Muscle layer of colon (tissue), 2 donors: Measurements from ENCODE around the gene CNTFR.

Experiments
- H3K27ac ChIP-seq: one replicate; pipeline ENCODE4 v1.7.0; 2013; ENCODE audit warnings: low read depth, mild to moderate bottlenecking, low read length, moderate library complexity
- H3K27me3 ChIP-seq, 2 donors: one replicate each; pipeline ENCODE4 v1.7.0; 2013; ENCODE audit warnings: low read length in 2 of 2, mild to moderate bottlenecking in 2 of 2; ENCODE audit not compliant: insufficient read depth in 2 of 2, control insufficient read depth in 1 of 2
- H3K36me3 ChIP-seq: one replicate; pipeline ENCODE4 v1.7.0; 2013; ENCODE audit warnings: mild to moderate bottlenecking, low read length; ENCODE audit not compliant: insufficient read depth
- H3K4me1 ChIP-seq: one replicate; pipeline ENCODE4 v1.7.0; 2013; ENCODE audit warnings: mild to moderate bottlenecking, low read length; ENCODE audit not compliant: insufficient read depth
- H3K4me3 ChIP-seq, 2 donors: one replicate each; pipeline ENCODE4 v1.7.0; 2013; ENCODE audit warnings: low read length in 2 of 2, low read depth in 1 of 2, mild to moderate bottlenecking in 1 of 2, moderate library complexity in 1 of 2
- H3K9ac ChIP-seq: one replicate; pipeline ENCODE4 v1.7.0; 2013; ENCODE audit warnings: low read length
- H3K9me3 ChIP-seq: one replicate; pipeline ENCODE4 v1.7.0; 2013; ENCODE audit warnings: mild to moderate bottlenecking, low read length
- donor health status: abdominal sarcoma.
- donor health status: Adenocarcinoma of cecum.

Gene CNTFR

DNA sequence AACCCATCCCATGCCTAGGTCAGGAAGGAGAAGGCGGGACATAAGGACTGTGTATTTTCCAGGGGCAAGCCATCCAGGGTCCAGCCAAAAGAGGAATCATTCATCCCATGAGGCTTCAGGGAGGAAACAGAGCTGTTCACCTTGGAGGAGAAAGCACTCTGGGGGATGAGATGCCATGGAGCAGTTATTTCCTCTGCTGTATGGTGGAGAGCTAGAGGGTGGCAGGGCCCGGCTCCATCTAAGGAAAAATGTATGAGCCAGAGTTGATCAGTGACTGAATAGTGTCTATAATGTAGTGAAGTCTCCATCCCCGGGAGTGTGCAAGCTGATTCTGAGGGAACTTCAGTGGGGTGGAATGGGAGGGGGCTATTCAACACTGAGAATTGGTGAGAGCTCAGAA, 74.7 kb downstream of the CNTFR start:
- H3K36me3 ChIP-seq = no peaks in the 10 kb centered on the region
- H3K9ac ChIP-seq = no peak overlapping the region
- no peaks in the 10 kb centered on the region for H3K4me1 ChIP-seq
- no peak overlapping the region for H3K27ac ChIP-seq
- H3K9me3 ChIP-seq = no peaks in the 10 kb centered on the region
- H3K27me3 ChIP-seq = no peaks in the 10 kb centered on the region
- no peak overlapping the region for H3K4me3 ChIP-seq

DNA sequence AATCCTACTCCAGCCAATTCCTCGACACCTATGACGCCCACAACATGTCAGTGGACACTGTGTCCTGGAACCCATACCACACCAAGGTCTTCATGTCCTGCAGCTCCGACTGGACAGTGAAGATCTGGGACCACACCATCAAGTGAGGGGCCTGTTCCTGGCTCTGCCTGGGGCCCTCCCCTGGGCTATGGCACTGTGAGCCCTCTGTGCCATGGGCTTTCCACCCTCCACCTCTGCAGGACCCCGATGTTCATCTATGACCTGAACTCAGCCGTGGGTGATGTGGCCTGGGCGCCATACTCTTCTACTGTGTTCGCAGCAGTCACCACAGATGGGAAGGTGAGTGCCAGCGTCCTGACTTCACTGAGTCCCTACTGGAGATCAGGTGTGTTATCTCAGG, 75.1 kb downstream of the CNTFR start:
- no peak overlapping the region for H3K27ac ChIP-seq
- H3K36me3 ChIP-seq = no peaks in the 10 kb centered on the region
- H3K9ac ChIP-seq = no peak overlapping the region
- no peaks in the 10 kb centered on the region for H3K9me3 ChIP-seq
- no peaks in the 10 kb centered on the region for H3K27me3 ChIP-seq
- H3K4me3 ChIP-seq = no peak overlapping the region
- no peaks in the 10 kb centered on the region for H3K4me1 ChIP-seq

DNA sequence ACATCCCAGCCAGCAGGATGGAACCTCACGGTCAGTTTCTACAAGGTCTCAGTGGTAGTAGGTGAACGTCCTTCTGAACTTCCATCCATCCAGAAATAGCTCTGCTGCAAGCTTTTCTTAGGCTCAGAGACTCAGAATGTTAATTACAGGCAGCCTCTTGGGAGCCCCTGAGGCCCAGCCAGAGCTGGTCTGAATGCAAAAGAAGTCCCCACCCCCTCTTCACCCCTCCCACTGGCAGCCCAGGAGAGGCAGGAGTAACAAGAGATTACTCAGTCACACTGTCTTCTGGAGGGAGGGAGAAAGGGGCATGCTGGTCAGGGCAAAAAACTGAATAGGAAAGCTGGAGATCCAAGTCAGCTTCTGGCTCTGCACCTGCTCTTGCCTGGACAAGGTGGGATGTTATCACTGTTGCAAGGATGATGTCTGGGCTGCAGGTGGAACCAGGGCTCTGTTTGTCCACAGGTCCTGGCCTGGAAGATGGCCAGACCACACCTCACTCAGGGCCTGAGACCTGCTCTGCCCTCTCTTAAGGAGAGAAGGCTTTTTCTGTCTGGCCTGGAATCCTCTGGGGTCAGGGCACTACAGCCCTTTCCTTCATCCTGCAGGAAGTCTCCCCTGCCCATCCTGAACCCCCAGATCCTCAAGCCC, 75.8 kb downstream of the CNTFR start:
- Histone ChIP-seq H3K36me3 (no peaks in the 10 kb centered on the region), H3K4me1 (no peaks in the 10 kb centered on the region), H3K9me3 (no peaks in the 10 kb centered on the region), H3K27me3 (no peaks in the 10 kb centered on the region), H3K9ac (no peak overlapping the region), H3K27ac (no peak overlapping the region), H3K4me3 (no peak overlapping the region)

DNA sequence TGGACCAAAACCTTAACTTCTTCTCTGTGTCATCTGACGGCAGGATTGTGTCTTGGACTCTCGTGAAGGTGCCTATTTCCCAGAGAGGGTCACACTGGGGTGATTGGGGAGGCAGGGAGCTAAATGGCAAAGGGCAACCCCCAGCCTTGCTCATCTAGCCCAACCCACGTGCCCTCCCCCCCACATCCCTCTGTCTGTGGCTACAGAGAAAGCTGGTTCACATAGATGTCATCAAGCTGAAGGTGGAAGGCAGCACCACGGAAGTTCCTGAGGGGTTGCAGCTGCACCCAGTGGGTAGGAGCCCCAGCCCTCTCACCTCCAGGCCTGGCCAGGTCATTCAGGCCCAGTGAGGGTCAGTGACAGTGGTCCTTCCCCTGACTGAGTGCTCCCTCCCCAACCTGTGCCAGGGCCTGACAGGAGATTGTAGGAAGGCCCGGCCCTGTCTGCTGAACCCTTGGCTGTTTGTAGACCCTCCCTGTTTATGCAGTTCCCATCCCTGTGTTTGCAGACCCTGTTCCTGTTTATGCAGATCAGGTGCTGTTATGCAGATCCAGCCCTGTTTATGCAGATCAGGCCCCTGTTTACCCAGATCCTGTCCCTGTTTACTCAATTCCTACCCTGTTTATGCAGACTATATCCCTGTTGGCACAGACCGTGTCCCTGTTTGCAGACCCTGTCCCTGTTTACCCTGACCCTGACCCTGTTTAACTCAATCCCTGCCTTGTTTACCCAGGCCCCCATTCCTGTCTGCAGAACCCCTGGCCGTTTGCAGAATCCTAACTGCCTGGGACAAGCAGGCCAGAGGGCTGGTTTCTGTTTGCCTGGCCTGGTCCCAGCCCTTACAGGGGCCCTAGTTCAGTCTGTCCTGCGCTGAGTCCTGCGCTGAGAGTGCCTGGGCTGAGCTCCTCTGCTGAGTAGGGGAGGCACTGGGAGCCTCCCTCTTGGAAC, 77.1 kb downstream of the CNTFR start:
- Histone ChIP-seq H3K4me1 (no peaks in the 10 kb centered on the region), H3K9me3 (no peaks in the 10 kb centered on the region), H3K27ac (no peak overlapping the region), H3K27me3 (no peaks in the 10 kb centered on the region), H3K4me3 (no peak overlapping the region), H3K36me3 (no peaks in the 10 kb centered on the region), H3K9ac (no peak overlapping the region)

DNA sequence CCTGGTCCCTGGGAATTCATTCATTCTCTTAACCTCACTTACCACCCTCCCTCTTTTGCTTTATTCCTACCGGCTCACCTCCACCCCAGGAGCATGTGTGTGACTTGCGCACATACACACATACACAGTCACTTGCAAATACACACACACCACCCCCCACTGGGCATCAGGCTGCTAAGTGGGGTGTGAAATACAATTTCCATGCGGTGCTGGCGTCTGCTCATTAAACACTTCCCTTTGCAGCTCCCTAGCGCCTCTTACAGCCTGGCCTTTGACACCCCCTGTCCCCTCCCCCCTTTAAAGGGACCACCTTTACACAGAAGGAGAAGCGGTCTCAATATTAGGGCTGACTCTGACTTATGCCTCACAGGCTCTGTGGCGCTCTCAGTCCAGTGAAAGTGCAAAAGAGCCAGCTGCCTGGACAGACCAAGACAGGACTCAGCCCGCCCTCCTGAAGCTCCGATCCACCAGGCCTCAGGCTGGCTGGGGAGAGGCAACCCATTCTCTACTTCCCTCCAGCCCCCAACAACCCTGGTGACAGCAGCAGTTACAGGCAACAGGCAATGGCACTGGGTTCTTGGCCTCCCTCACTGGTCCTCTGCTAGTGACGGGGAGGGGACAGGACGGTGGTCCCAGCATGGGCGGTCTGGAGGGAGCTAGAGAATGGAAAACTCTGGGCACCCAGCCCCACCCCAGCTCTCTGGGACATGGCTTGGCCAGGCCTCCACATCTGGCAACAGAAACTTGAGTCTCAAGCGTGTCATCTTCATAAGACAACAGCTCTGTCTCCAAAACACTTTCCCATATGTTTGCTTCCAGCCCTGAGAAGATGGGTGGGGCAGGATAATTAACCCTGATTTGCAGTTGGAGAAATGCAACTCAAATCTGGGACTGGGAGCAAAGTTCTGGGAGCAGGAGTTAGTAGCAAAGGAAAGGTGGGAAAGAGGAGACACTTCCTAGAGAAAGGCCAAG, 78.7 kb downstream of the CNTFR start:
- H3K4me1 ChIP-seq = no peaks in the 10 kb centered on the region

DNA sequence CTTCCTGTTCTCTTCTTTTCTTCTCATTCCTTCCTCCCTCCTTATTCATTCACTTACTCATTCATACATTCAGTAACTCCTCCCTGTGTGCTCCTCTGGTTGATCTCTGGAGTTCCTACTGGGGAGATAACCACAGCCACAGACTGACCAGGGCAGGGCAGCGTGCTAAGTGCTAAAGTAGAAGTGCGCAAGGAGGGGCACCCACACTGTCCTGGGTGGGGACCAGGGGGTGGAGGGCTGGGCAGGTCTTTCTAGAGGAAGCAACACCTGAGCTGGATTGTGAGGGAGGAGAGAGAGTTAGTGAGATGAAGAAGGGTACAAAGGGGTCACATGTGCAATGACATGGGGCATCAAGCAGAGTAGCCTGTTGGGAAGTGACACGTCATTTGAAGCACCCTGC, 80.6 kb downstream of the CNTFR start:
- Histone ChIP-seq H3K9ac (no peak overlapping the region), H3K4me1 (no peaks in the 10 kb centered on the region), H3K27ac (no peak overlapping the region), H3K9me3 (no peaks in the 10 kb centered on the region), H3K27me3 (no peaks in the 10 kb centered on the region), H3K4me3 (no peak overlapping the region), H3K36me3 (no peaks in the 10 kb centered on the region)

More for the DNA sequence above, 78.7 kb downstream of the CNTFR start:
- Histone ChIP-seq H3K27ac (no peak overlapping the region), H3K36me3 (no peaks in the 10 kb centered on the region), H3K4me3 (no peak overlapping the region), H3K9ac (no peak overlapping the region), H3K27me3 (no peaks in the 10 kb centered on the region), H3K9me3 (no peaks in the 10 kb centered on the region)

DNA sequence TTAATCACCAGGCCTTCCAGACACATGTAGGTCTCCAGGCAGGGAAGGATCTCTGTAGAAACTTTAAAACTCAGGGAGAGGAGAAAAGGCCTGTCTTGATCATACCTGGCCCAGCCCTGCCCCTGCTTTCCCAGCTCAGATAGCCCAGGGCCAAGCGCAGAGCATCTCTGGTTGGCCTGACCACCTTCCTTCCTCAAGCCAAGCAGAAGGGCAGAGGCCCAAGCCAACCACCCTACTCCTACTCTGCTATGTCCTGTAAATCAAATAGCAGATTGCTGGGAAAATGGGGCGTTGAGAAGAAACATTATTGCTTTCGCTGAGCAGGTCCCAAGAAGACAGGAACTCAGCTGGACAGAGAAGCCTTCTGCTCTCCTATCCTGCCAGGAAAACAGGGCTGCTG, 81.1 kb downstream of the CNTFR start:
- Histone ChIP-seq H3K4me3 (no peak overlapping the region), H3K27ac (no peak overlapping the region), H3K27me3 (no peaks in the 10 kb centered on the region), H3K9me3 (no peaks in the 10 kb centered on the region), H3K36me3 (no peaks in the 10 kb centered on the region), H3K9ac (no peak overlapping the region), H3K4me1 (no peaks in the 10 kb centered on the region)

DNA sequence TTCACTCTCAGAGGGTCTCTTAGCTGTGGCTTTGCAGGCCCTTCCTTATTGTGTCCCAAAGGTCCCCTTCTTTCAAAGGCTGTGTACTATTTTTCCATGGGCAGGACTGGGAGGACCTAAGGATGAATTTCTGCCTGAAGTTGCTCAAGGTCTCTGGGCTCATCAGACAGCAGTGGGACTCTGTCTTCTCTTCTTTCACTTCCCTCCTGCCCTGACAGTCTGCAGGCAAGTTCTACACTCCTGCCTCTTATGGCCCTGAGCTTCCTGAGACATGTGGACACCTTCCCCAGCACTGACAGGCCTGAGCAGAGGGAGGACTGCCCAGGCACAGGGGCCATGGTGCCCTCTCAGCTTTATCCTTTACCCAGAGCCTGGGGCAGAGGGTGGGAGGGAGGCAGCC, 81.6 kb downstream of the CNTFR start:
- Histone ChIP-seq H3K36me3 (no peaks in the 10 kb centered on the region), H3K4me3 (no peak overlapping the region), H3K9me3 (no peaks in the 10 kb centered on the region), H3K4me1 (peaks cover 4% of the 10 kb centered on the region), H3K9ac (no peak overlapping the region), H3K27me3 (no peaks in the 10 kb centered on the region), H3K27ac (no peak overlapping the region)

DNA sequence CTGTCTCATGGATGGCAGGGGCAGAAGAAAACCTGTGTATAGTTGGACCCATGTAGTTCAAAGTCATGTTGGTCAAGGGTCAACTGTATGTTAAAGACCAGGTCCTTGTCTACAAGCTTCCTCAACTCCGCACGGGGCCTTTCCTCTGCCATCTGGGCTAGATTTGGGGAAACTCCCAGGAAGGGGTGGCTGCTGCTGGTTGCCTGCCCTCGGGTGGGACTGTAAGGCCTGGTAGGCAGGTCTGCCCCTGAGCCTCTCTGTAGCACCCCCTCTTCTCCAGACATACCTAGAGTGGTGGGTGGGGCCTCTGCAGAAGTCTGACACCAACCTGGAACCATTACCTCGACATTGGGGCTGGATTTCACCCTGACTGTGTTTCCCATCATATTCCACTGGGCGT, 82.0 kb downstream of the CNTFR start:
- no peaks in the 10 kb centered on the region for H3K27me3 ChIP-seq
- H3K4me1 ChIP-seq = peaks cover 8% of the 10 kb centered on the region
- no peak overlapping the region for H3K4me3 ChIP-seq
- H3K9ac ChIP-seq = no peak overlapping the region
- no peak overlapping the region for H3K27ac ChIP-seq
- no peaks in the 10 kb centered on the region for H3K9me3 ChIP-seq
- H3K36me3 ChIP-seq = no peaks in the 10 kb centered on the region

DNA sequence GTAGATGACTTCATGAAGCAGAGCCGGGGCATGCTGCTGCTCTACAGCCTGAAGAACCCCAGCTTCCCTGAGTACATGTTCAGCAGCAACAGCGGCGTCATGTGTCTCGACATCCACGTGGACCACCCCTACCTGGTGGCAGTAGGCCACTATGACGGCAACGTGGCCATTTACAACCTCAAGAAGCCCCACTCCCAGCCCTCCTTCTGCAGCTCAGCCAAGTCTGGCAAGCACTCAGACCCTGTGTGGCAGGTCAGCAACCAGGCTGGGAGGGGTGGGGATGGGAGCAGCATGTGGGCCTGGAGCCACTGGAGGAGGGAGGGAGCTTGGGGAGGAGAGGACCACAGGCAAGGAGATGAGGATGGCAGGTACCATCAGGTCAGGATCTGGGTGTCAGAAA, 82.9 kb downstream of the CNTFR start:
- Histone ChIP-seq H3K9me3 (no peaks in the 10 kb centered on the region), H3K9ac (no peak overlapping the region), H3K4me1 (peaks cover 17% of the 10 kb centered on the region), H3K27ac (no peak overlapping the region), H3K36me3 (no peaks in the 10 kb centered on the region), H3K4me3 (no peak overlapping the region), H3K27me3 (no peaks in the 10 kb centered on the region)
